Fibroblast of pulmonary artery (primary cell): ENCODE measurements around the gene RPL31.

Source experiments
- DNase-seq: peaks from one replicate; pipeline ENCODE4 v3.0.0-alpha.2; 2010; ENCODE audit warnings: low read depth
- H3K4me3 ChIP-seq: replicated peaks from 2 replicates; pipeline ENCODE4 v1.5.1; 2011; ENCODE audit warnings: low read depth, mild to moderate bottlenecking, control low read depth, low read length, moderate library complexity
- TF ChIP-seq, protein P1 (sequence below): IDR thresholded peaks from 2 replicates; pipeline ENCODE4 v1.5.1; 2011; ENCODE audit warnings: mild to moderate bottlenecking, control low read depth, low read length, inconsistent platforms; ENCODE audit errors: missing control alignments

RPL31 gene

DNA sequence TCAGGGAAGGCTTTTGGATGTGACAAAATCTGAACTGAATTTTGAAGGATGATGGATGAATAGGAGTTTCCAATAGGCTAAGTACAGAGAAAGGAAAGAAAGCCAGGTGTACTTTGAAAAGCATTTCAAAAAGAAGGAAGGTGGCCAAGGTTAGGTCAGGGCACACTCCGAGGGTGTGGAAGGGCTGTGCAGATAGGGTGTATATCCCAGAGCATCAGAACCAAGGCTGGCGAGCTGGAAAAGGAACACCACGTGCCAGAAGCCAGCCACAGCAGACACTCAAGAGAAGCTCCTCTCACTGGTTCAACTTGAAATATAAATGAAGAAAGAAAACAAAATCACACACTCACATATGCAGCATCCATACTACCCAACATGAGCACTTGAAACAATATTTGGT is 51.0 kb downstream of the RPL31 start:
- TF ChIP-seq, protein P1, sequence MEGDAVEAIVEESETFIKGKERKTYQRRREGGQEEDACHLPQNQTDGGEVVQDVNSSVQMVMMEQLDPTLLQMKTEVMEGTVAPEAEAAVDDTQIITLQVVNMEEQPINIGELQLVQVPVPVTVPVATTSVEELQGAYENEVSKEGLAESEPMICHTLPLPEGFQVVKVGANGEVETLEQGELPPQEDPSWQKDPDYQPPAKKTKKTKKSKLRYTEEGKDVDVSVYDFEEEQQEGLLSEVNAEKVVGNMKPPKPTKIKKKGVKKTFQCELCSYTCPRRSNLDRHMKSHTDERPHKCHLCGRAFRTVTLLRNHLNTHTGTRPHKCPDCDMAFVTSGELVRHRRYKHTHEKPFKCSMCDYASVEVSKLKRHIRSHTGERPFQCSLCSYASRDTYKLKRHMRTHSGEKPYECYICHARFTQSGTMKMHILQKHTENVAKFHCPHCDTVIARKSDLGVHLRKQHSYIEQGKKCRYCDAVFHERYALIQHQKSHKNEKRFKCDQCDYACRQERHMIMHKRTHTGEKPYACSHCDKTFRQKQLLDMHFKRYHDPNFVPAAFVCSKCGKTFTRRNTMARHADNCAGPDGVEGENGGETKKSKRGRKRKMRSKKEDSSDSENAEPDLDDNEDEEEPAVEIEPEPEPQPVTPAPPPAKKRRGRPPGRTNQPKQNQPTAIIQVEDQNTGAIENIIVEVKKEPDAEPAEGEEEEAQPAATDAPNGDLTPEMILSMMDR: no peak
- DNase-seq: no peak
- H3K4me3 ChIP-seq: no peak overlapping the region
